ENCODE data around the gene AFMID. TPM values are rescaled to one million over a fixed set of nuclear protein-coding genes. Genes with fewer than 3 reads are reported as not detected.

Gene AFMID
- total and polyA plus RNA-seq, 9 of the 15 experiments (the other 6 are each of a cell fraction or from before 2014, with no cell fraction given), result 62.1 to 188 (median 74.4) TPM

DNA sequence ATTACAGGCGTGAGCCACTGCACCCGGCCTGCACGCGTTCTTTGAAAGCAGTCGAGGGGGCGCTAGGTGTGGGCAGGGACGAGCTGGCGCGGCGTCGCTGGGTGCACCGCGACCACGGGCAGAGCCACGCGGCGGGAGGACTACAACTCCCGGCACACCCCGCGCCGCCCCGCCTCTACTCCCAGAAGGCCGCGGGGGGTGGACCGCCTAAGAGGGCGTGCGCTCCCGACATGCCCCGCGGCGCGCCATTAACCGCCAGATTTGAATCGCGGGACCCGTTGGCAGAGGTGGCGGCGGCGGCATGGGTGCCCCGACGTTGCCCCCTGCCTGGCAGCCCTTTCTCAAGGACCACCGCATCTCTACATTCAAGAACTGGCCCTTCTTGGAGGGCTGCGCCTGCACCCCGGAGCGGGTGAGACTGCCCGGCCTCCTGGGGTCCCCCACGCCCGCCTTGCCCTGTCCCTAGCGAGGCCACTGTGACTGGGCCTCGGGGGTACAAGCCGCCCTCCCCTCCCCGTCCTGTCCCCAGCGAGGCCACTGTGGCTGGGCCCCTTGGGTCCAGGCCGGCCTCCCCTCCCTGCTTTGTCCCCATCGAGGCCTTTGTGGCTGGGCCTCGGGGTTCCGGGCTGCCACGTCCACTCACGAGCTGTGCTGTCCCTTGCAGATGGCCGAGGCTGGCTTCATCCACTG lies 27.0 kb downstream of the AFMID start, which contains the start of gene BIRC5 (continued):
- TF ChIP-seq, protein P1, sequence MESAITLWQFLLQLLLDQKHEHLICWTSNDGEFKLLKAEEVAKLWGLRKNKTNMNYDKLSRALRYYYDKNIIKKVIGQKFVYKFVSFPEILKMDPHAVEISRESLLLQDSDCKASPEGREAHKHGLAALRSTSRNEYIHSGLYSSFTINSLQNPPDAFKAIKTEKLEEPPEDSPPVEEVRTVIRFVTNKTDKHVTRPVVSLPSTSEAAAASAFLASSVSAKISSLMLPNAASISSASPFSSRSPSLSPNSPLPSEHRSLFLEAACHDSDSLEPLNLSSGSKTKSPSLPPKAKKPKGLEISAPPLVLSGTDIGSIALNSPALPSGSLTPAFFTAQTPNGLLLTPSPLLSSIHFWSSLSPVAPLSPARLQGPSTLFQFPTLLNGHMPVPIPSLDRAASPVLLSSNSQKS (CRISPR knock-in tag; IDR thresholded peaks at IDR 0.05), result no peak
- TF ChIP-seq NCOA4 (IDR thresholded peaks at IDR 0.05; ENCODE audit: partially characterized antibody) (no peak), ZNF133 (CRISPR knock-in tag; IDR thresholded peaks at IDR 0.05) (no peak), JUNB (CRISPR knock-in tag; conservative IDR thresholded peaks at IDR 0.05) (no peak), SRF (CRISPR knock-in tag; IDR thresholded peaks at IDR 0.05) (peak in 1 of 2 experiments; percentile 60; a peak in 1 of 4 replicates), CREM (IDR thresholded peaks at IDR 0.05; ENCODE audit: low read depth) (peak; percentile 83), HNRNPUL1 (IDR thresholded peaks at IDR 0.05; ENCODE audit: low read length) (no peak), NR4A1 (CRISPR knock-in tag; IDR thresholded peaks at IDR 0.05) (no peak), NR4A1 (tag; IDR thresholded peaks at IDR 0.05) (0 out of 2 replicates have a peak, but pooled peaks have one; percentile 41), SMAD2 (IDR thresholded peaks at IDR 0.05; ENCODE audit: low read depth, low read length) (no peak), NUFIP1 (IDR thresholded peaks at IDR 0.05; ENCODE audit: partially characterized antibody) (no peak), SP2 (IDR thresholded peaks at IDR 0.05; ENCODE audit: extremely low read depth, low read depth, low read length, poor library complexity, severe bottlenecking) (no peak), PPARD (CRISPR knock-in tag; IDR thresholded peaks at IDR 0.05) (no peak), NR3C1 (CRISPR knock-in tag; IDR thresholded peaks at IDR 0.05) (no peak)
- TF ChIP-seq, protein P2, sequence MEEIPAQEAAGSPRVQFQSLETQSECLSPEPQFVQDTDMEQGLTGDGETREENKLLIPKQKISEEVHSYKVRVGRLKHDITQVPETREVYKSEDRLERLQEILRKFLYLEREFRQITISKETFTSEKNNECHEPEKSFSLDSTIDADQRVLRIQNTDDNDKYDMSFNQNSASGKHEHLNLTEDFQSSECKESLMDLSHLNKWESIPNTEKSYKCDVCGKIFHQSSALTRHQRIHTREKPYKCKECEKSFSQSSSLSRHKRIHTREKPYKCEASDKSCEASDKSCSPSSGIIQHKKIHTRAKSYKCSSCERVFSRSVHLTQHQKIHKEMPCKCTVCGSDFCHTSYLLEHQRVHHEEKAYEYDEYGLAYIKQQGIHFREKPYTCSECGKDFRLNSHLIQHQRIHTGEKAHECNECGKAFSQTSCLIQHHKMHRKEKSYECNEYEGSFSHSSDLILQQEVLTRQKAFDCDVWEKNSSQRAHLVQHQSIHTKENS (CRISPR knock-in tag; IDR thresholded peaks at IDR 0.05), result no peak
- TF ChIP-seq, protein P3, sequence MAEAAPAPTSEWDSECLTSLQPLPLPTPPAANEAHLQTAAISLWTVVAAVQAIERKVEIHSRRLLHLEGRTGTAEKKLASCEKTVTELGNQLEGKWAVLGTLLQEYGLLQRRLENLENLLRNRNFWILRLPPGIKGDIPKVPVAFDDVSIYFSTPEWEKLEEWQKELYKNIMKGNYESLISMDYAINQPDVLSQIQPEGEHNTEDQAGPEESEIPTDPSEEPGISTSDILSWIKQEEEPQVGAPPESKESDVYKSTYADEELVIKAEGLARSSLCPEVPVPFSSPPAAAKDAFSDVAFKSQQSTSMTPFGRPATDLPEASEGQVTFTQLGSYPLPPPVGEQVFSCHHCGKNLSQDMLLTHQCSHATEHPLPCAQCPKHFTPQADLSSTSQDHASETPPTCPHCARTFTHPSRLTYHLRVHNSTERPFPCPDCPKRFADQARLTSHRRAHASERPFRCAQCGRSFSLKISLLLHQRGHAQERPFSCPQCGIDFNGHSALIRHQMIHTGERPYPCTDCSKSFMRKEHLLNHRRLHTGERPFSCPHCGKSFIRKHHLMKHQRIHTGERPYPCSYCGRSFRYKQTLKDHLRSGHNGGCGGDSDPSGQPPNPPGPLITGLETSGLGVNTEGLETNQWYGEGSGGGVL (CRISPR knock-in tag; IDR thresholded peaks at IDR 0.05), result no peak
- TF ChIP-seq, protein P4, sequence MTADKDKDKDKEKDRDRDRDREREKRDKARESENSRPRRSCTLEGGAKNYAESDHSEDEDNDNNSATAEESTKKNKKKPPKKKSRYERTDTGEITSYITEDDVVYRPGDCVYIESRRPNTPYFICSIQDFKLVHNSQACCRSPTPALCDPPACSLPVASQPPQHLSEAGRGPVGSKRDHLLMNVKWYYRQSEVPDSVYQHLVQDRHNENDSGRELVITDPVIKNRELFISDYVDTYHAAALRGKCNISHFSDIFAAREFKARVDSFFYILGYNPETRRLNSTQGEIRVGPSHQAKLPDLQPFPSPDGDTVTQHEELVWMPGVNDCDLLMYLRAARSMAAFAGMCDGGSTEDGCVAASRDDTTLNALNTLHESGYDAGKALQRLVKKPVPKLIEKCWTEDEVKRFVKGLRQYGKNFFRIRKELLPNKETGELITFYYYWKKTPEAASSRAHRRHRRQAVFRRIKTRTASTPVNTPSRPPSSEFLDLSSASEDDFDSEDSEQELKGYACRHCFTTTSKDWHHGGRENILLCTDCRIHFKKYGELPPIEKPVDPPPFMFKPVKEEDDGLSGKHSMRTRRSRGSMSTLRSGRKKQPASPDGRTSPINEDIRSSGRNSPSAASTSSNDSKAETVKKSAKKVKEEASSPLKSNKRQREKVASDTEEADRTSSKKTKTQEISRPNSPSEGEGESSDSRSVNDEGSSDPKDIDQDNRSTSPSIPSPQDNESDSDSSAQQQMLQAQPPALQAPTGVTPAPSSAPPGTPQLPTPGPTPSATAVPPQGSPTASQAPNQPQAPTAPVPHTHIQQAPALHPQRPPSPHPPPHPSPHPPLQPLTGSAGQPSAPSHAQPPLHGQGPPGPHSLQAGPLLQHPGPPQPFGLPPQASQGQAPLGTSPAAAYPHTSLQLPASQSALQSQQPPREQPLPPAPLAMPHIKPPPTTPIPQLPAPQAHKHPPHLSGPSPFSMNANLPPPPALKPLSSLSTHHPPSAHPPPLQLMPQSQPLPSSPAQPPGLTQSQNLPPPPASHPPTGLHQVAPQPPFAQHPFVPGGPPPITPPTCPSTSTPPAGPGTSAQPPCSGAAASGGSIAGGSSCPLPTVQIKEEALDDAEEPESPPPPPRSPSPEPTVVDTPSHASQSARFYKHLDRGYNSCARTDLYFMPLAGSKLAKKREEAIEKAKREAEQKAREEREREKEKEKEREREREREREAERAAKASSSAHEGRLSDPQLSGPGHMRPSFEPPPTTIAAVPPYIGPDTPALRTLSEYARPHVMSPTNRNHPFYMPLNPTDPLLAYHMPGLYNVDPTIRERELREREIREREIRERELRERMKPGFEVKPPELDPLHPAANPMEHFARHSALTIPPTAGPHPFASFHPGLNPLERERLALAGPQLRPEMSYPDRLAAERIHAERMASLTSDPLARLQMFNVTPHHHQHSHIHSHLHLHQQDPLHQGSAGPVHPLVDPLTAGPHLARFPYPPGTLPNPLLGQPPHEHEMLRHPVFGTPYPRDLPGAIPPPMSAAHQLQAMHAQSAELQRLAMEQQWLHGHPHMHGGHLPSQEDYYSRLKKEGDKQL (CRISPR knock-in tag; IDR thresholded peaks at IDR 0.05; ENCODE audit: borderline replicate concordance), result 0 out of 2 replicates have a peak, but pooled peaks have one; percentile 27
